ENCODE measurements around the gene EFR3B. TPM values are rescaled to one million over a fixed set of nuclear protein-coding genes. Genes with fewer than 3 reads are reported as not detected.

EFR3B gene
- total RNA-seq, 2 donors from 2014 or later = not detected

DNA sequence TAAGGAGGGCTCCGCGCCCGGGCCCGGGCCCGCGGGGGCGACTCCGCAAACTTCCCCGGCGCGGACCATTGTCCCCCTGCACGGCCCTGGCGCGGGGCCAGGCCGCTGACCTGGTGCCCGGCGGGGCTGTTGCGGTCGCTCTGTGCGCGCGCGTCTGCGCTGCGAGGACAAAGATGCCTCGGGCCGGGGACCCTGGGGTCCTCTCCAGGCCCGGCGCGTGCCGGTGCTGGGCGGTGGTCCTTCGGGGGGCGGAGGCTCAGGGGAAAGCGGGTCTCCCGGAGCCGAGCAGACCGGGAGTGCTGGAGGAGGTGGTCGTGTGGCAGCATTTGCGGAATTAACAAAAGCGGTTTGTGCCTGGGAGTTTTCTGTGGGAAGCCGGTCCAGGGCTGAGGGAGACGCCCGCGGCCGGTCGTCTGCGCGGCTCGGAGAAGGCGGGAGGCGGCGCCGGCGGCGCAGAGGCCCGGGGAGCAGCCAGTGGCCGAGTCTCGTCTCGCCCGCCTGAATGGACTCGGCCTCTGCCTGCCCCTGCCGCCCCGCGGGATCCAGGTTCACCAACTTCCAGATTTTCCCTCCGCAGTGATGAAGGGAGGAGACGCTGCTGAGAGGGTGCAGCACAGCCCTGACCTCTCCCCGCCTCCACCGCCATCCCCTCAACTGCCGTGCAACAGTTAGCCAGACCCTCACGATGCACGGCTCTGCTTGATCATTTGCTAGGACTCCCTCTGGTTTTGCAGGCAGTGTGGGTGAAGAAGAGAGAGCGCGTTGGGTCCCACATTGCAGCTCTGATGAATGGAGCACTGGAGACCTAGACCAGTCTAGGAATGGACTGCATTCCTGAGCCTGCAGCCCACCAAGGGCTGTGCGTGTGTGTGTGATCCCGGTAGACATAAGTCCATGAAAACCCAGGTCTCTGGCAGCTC lies 705 bp downstream of the EFR3B start:
- no peak for ATAC-seq
- H3K27ac Mint-ChIP-seq = no peak overlapping the region
- H3K4me1 Mint-ChIP-seq = peaks cover 19% of the 10 kb centered on the region
- no peaks in the 10 kb centered on the region for H3K9me3 ChIP-seq (ENCODE audit: control insufficient read depth, low read length, poor library complexity, severe bottlenecking)
- H3K4me3 Mint-ChIP-seq = peak overlapping the region; percentile 90
- peaks cover 3% of the 10 kb centered on the region for H3K36me3 Mint-ChIP-seq (ENCODE audit: low read depth)
- DNase-seq = no peak
- H3K27me3 Mint-ChIP-seq = peaks cover 48% of the 10 kb centered on the region

GRCh38 chr2:25043241-25043867 lies 1.5 kb downstream of the EFR3B start:
- DNase-seq (no peak), ATAC-seq (no peak)
- H3K9me3 ChIP-seq (ENCODE audit: control insufficient read depth, low read length, poor library complexity, severe bottlenecking) = no peaks in the 10 kb centered on the region
- Mint-ChIP-seq H3K4me3 (peak overlapping the region; percentile 90), H3K36me3 (ENCODE audit: low read depth) (peaks cover 3% of the 10 kb centered on the region), H3K4me1 (peaks cover 19% of the 10 kb centered on the region), H3K27me3 (peaks cover 48% of the 10 kb centered on the region), H3K27ac (no peak overlapping the region)

DNA sequence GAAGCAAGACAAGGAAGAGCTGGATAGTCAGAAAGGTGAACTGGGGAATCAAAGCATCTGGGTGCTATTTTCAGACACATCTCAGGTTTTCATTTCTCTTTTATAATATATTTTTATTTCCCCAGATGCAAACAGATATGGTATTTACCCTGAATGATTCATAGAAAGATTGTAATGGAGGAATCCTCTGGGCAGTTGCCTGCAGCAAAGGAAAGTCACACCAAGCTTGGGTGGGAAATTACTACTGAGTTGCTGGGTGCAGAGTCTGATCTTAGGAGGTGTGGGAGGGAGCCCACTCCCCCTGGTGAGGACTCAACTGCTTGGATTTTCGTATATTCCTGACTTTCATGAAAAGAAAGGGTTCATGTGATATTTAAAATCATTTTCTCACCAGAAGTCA lies 2.1 kb downstream of the EFR3B start:
- Mint-ChIP-seq H3K4me3 (no peak overlapping the region), H3K4me1 (peaks cover 19% of the 10 kb centered on the region), H3K27me3 (peaks cover 52% of the 10 kb centered on the region), H3K27ac (no peak overlapping the region), H3K36me3 (ENCODE audit: low read depth) (peaks cover 3% of the 10 kb centered on the region)
- ATAC-seq (no peak), DNase-seq (no peak)
- no peaks in the 10 kb centered on the region for H3K9me3 ChIP-seq (ENCODE audit: control insufficient read depth, low read length, poor library complexity, severe bottlenecking)

GRCh38 chr2:25044990-25045389 lies 3.1 kb downstream of the EFR3B start:
- Mint-ChIP-seq H3K4me1 (peaks cover 21% of the 10 kb centered on the region), H3K27me3 (peaks cover 60% of the 10 kb centered on the region), H3K4me3 (no peak overlapping the region), H3K27ac (no peak overlapping the region), H3K36me3 (ENCODE audit: low read depth) (peaks cover 5% of the 10 kb centered on the region)
- no peaks in the 10 kb centered on the region for H3K9me3 ChIP-seq (ENCODE audit: control insufficient read depth, low read length, poor library complexity, severe bottlenecking)
- DNase-seq (no peak), ATAC-seq (no peak)

DNA sequence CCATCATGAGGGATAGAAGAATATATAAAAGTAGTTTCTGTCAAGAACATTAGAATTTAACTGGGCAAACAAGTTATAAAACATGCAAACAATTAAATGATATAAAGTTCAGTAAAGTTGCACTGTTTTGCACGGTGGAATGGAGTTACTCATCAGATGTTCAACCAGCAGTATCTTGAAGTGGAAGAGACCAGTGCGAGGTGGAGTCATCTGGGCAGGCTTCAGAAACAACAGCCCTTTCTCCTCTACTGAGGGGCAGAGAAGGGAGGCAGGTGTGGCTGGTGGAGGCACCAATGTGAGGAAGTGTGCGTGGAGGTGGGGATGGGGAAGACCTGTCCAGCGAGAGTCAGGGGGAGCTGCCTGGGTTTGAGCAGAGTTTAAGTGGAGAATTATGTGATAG lies 7.5 kb downstream of the EFR3B start:
- Mint-ChIP-seq H3K27ac (no peak overlapping the region), H3K36me3 (ENCODE audit: low read depth) (peaks cover 2% of the 10 kb centered on the region), H3K4me3 (no peak overlapping the region), H3K27me3 (peaks cover 66% of the 10 kb centered on the region), H3K4me1 (peaks cover 11% of the 10 kb centered on the region)
- DNase-seq (no peak), ATAC-seq (no peak)
- H3K9me3 ChIP-seq (ENCODE audit: control insufficient read depth, low read length, poor library complexity, severe bottlenecking) = no peaks in the 10 kb centered on the region

DNA sequence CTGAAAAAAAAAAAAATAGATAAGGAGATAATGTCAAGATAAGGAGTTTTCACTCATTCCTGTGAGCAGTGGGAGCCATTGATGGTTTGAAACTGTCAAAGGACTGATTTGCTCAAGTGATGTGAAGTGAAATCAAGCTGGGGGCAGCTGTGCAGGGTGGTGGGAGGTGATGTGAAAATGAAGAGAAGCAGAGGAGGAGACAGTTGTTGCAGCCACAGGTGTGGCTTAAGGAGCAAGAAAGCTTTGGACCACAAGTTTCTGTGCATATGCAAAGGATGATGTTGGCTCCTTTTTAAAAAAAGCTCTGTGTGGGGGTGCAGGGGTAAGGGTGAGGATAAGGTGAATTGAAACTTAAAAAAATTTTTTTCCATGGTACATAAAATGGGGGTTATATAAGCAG lies 8.3 kb downstream of the EFR3B start:
- peaks cover 2% of the 10 kb centered on the region for H3K36me3 Mint-ChIP-seq (ENCODE audit: low read depth)

DNA sequence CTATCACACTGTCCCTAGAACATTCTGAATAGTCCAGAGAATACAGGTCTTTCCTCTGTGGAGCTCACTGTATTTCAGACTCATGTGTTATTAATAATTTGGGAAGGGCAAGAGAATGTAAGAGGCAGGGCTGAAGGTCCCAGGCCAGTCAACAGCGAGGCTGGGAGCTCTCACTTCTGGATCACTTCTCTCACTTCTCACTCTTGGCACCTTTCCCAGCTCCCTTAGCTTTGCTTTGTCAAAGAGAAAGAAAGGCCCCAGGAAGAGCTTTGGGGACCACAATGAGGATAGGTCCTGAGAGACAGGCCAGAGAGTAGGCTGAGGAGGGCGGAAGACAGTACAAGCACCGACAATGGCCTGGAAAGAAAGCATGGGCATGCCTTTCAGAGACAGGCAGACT lies 11.2 kb downstream of the EFR3B start:
- no peak for ATAC-seq
- peaks cover 2% of the 10 kb centered on the region for H3K36me3 Mint-ChIP-seq (ENCODE audit: low read depth)
- no peak overlapping the region for H3K27ac Mint-ChIP-seq
- no peak overlapping the region for H3K4me3 Mint-ChIP-seq
- no peak for DNase-seq
- H3K9me3 ChIP-seq (ENCODE audit: control insufficient read depth, low read length, poor library complexity, severe bottlenecking) = no peaks in the 10 kb centered on the region
- peaks cover 5% of the 10 kb centered on the region for H3K4me1 Mint-ChIP-seq
- H3K27me3 Mint-ChIP-seq = peaks cover 57% of the 10 kb centered on the region

More for the DNA sequence above, 8.3 kb downstream of the EFR3B start:
- H3K27me3 Mint-ChIP-seq = peaks cover 66% of the 10 kb centered on the region
- H3K4me3 Mint-ChIP-seq = no peak overlapping the region
- H3K4me1 Mint-ChIP-seq = peaks cover 7% of the 10 kb centered on the region
- no peak for ATAC-seq
- H3K27ac Mint-ChIP-seq = no peak overlapping the region
- no peaks in the 10 kb centered on the region for H3K9me3 ChIP-seq (ENCODE audit: control insufficient read depth, low read length, poor library complexity, severe bottlenecking)
- no peak for DNase-seq

DNA sequence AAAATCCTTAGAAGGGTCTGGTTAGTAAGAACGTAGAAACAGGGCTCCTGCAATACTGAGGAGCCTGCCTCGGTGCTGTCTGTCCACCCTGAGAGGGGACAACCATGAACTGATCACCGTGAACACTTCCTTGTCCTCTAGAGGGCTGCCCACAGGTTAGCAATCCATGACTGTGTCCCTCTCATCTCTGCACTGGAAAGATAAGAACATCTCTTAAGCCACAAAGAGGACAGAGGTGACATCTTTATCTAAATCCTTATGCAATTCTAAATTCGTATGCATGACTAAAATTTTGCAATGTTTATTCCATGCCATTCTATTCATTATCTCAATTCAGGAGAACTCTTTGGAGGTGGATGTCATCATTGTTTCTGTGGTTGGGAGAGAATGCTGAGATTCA lies 12.8 kb downstream of the EFR3B start:
- Mint-ChIP-seq H3K36me3 (ENCODE audit: low read depth) (no peaks in the 10 kb centered on the region), H3K4me3 (no peak overlapping the region), H3K27me3 (peaks cover 47% of the 10 kb centered on the region), H3K4me1 (peaks cover 3% of the 10 kb centered on the region), H3K27ac (no peak overlapping the region)
- H3K9me3 ChIP-seq (ENCODE audit: control insufficient read depth, low read length, poor library complexity, severe bottlenecking) = no peaks in the 10 kb centered on the region
- ATAC-seq (no peak), DNase-seq (no peak)

DNA sequence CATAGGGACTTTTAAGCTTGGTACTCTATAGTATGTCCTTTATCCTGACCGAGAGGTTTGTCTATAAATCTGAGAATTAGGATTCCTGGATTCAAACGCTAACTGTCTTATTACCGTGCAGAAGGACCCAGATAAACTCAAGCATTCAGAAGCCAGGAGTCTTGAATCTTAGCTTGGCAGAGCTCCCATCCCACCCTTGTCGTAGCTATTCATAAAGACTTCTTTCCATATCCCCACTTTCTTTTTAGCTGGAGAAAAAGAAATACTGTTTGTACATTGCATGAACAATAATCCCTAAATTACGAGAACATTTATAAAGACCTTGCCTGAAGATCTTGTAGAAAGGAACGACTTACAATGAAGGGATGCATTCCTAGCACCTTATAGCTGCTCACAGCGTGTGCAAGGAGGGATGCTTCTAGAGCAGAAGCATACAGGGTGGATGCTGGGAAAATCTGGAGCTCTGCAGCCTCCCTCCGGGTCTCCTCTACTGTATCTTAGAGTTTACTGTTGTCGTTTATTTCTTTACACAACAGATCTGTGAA lies 13.6 kb downstream of the EFR3B start:
- H3K4me1 Mint-ChIP-seq = peaks cover 3% of the 10 kb centered on the region
- peaks cover 39% of the 10 kb centered on the region for H3K27me3 Mint-ChIP-seq
- ATAC-seq = no peak
- no peaks in the 10 kb centered on the region for H3K36me3 Mint-ChIP-seq (ENCODE audit: low read depth)
- no peak for DNase-seq
- no peak overlapping the region for H3K4me3 Mint-ChIP-seq
- no peaks in the 10 kb centered on the region for H3K9me3 ChIP-seq (ENCODE audit: control insufficient read depth, low read length, poor library complexity, severe bottlenecking)
- H3K27ac Mint-ChIP-seq = no peak overlapping the region

DNA sequence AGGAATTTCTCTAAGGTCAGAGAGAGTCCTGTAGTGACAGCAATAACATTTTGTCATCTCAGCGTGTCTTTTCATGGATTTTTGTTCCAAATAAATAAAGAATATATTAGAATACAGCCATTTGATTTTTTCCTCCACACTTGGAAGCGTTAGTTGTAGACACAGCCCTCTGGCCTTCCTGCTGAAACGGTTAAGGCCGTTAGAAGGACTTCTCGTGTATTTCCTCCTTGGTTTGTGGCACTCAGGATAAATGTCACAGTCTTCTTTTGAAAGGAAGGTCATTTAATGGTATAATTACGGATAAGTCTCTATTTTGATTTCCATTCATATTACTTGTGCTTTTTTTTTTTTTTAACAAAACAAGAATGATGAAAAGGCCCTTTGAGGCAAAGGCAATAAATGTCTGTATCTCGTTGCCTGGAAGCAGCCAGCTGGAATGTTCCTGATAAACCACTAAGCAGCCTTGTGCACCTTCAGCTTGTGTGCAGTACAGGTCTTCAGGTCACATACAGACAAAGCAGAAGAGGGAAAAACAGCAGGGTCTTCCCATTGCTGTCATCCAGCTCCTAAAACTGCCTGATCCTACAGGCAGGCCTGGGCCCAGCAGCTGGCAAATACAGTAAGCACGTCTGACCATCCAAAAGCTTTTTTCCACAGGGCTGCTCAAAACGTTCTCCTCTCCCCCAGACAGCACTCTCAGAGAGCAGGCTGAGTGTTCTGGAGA lies 14.4 kb downstream of the EFR3B start:
- Mint-ChIP-seq H3K27me3 (peaks cover 33% of the 10 kb centered on the region), H3K4me1 (no peaks in the 10 kb centered on the region), H3K27ac (no peak overlapping the region), H3K36me3 (ENCODE audit: low read depth) (no peaks in the 10 kb centered on the region), H3K4me3 (no peak overlapping the region)
- no peaks in the 10 kb centered on the region for H3K9me3 ChIP-seq (ENCODE audit: control insufficient read depth, low read length, poor library complexity, severe bottlenecking)
- DNase-seq (no peak), ATAC-seq (no peak)

DNA sequence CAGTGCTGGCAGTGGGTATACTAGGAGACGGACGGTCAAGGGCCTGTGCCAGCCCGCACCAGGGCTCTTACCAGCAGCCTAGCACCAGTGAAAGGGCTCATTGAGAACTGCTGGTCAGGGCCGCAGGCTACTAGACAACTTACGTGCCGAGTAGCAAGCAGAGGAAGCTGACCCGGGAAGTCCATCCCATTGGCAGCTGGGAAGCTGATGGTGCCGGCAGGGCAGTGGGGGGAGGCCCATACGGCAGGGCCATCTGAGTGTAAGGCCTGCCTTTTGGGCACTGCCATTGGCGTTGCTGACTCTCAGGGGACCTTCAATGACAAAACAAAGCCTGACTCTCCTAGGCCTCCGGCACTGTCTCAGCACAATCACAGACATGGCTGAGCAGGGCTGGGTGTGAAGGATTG lies 20.6 kb downstream of the EFR3B start:
- H3K4me1 Mint-ChIP-seq = no peaks in the 10 kb centered on the region
- no peak overlapping the region for H3K4me3 Mint-ChIP-seq
- ATAC-seq = no peak
- no peak overlapping the region for H3K27ac Mint-ChIP-seq
- DNase-seq = no peak
- H3K27me3 Mint-ChIP-seq = no peaks in the 10 kb centered on the region
- H3K9me3 ChIP-seq (ENCODE audit: control insufficient read depth, low read length, poor library complexity, severe bottlenecking) = no peaks in the 10 kb centered on the region
- H3K36me3 Mint-ChIP-seq (ENCODE audit: low read depth) = peaks cover 3% of the 10 kb centered on the region

GRCh38 chr2:25063876-25064660 lies 22.2 kb downstream of the EFR3B start:
- peaks cover 3% of the 10 kb centered on the region for H3K36me3 Mint-ChIP-seq (ENCODE audit: low read depth)
- ATAC-seq = no peak
- H3K27ac Mint-ChIP-seq = peak overlapping the region; percentile 6
- H3K9me3 ChIP-seq (ENCODE audit: control insufficient read depth, low read length, poor library complexity, severe bottlenecking) = no peaks in the 10 kb centered on the region
- H3K4me3 Mint-ChIP-seq = no peak overlapping the region
- no peaks in the 10 kb centered on the region for H3K4me1 Mint-ChIP-seq
- no peaks in the 10 kb centered on the region for H3K27me3 Mint-ChIP-seq
- no peak for DNase-seq
